ENCODE results near the gene IL17RC.
A peak's percentile ranks its signal among the peaks of the same experiment; 100 is the strongest.

Gene IL17RC

GRCh38 chr3:9928158-9928557 is 11.3 kb downstream of the IL17RC start:
- TF ChIP-seq ZFX (IDR thresholded peaks at IDR 0.05) = no peak
- TF ChIP-seq, protein P1, sequence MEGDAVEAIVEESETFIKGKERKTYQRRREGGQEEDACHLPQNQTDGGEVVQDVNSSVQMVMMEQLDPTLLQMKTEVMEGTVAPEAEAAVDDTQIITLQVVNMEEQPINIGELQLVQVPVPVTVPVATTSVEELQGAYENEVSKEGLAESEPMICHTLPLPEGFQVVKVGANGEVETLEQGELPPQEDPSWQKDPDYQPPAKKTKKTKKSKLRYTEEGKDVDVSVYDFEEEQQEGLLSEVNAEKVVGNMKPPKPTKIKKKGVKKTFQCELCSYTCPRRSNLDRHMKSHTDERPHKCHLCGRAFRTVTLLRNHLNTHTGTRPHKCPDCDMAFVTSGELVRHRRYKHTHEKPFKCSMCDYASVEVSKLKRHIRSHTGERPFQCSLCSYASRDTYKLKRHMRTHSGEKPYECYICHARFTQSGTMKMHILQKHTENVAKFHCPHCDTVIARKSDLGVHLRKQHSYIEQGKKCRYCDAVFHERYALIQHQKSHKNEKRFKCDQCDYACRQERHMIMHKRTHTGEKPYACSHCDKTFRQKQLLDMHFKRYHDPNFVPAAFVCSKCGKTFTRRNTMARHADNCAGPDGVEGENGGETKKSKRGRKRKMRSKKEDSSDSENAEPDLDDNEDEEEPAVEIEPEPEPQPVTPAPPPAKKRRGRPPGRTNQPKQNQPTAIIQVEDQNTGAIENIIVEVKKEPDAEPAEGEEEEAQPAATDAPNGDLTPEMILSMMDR (conservative IDR thresholded peaks at IDR 0.05) = no peak
- no peak overlapping the region for H3K27ac ChIP-seq

DNA sequence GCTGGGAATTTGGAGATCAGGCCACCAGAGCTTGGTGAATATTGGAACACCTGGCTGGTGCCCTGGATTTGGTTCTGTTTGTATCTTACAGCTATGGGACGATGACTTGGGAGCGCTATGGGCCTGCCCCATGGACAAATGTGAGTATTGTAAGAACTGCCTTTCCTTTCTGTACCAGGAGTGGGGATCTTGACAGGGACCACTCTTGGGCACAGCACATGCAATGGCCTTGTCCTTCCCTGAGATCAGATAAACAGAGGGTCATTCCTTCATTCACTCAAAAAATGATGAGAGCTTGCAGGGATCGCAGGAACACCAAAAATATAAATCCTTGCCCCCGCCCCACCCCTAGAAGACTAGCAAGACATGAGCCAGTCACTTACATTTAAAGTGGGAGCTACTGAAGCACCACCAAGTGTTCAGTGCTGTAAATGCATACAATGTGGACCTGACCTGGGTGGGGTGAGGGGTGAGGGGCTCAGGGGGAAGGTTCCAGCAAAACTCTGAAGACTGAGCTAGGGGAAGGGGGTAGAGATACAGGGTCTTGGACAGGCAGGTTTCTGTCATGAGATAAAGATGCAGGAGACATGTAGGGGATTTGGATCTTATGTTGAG is 14.0 kb downstream of the IL17RC start:
- no peak for TF ChIP-seq ZFX (IDR thresholded peaks at IDR 0.05)
- TF ChIP-seq, protein P1 (conservative IDR thresholded peaks at IDR 0.05) = no peak; the same call in 1 of the 2 replicates
- H3K27ac ChIP-seq = no peak overlapping the region

DNA sequence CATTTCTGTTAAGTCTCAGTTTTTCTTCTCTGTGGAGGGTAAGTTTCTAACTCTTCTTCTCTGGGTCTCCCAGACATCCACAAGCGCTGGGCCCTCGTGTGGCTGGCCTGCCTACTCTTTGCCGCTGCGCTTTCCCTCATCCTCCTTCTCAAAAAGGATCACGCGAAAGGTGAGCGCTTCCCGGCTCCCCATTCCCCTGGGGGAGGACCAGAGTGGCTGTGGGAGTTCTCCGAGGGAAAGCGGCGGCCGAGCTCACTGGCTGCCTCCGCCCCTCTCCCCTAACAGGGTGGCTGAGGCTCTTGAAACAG is 15.6 kb downstream of the IL17RC start:
- TF ChIP-seq, protein P1 (conservative IDR thresholded peaks at IDR 0.05) = no peak
- no peak for TF ChIP-seq ZFX (IDR thresholded peaks at IDR 0.05)
- peak overlapping the region; percentile 82 for H3K27ac ChIP-seq

GRCh38 chr3:9932843-9933560 is 16.1 kb downstream of the IL17RC start:
- H3K27ac ChIP-seq = peak overlapping the region; percentile 82

DNA sequence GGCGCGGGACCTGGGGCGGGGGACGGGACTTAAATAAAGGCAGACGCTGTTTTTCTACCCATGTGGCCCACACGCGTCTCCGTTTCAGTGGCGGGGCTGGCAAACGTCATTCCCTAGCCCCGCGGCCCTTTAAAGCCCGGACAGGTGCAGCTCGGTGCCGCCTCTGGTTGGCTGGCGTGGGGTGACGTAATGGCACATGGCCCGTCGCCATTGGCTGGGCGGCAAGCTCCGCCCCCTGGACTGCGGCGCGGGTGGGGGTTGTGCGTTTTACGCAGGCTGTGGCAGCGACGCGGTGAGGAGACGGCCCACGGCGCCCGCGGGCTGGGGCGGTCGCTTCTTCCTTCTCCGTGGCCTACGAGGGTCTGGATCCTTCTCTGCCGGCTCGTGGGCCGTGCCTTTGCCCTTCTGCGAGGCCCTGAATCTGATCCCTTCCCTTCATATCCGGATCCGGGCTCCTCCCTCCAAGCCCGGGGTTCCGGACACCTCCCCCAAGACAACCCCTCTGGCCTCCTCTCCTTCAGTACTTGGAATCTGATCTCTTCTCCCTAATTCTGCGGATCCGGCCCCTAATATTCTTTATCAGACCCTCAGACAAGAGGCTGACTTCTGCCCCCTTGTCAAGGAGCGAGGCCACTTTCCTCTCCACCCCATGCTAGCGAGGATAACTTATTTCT is 16.8 kb downstream of the IL17RC start, which contains the start of gene CRELD1:
Gene CRELD1 (plus strand): TSS at position 274 of the 674 bp plus-strand sequence. CDS start 605 bp downstream, outside the sequence.
- H3K27ac ChIP-seq = peak within 1 kb of the TSS; percentile 82
- TF ChIP-seq ZFX (IDR thresholded peaks at IDR 0.05) = no peak
- TF ChIP-seq, protein P1 (conservative IDR thresholded peaks at IDR 0.05) = no peak

More at GRCh38 chr3:9932843-9933560, 16.1 kb downstream of the IL17RC start:
- TF ChIP-seq ZFX (IDR thresholded peaks at IDR 0.05) = peak; percentile 41; the same call in 1 of the 2 replicates
- TF ChIP-seq, protein P1 (conservative IDR thresholded peaks at IDR 0.05) = peak; percentile 89

GRCh38 chr3:9934235-9934621 is 17.3 kb downstream of the IL17RC start:
- TF ChIP-seq, protein P1 (conservative IDR thresholded peaks at IDR 0.05) = peak; percentile 12; the same call in 1 of the 2 replicates
- TF ChIP-seq ZFX (IDR thresholded peaks at IDR 0.05) = no peak
- H3K27ac ChIP-seq = peak overlapping the region; percentile 82

DNA sequence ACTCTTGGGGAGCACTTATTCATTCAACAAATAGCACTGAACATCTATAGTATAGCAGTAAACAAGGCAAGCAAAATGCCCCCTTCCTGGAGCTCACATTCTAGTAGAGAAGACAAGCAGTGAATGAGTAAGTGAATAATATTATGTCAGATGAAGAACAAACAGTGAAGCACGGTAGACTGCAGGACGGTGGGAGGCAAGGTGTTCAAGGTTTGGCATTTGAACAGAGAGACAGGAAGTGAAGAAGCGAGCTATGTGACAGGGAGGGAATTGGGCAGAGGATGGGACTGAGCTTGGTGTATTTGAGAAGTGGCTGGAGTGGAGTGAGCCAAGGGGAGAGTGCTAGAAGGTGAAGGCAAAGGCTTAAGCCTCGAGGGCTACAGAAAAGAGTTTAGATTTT is 18.1 kb downstream of the IL17RC start:
- no peak overlapping the region for H3K27ac ChIP-seq
- TF ChIP-seq ZFX (IDR thresholded peaks at IDR 0.05) = no peak
- TF ChIP-seq, protein P1 (conservative IDR thresholded peaks at IDR 0.05) = no peak

Data from C4-2B (cell line).